Mammary epithelial cell (primary cell): ENCODE data around the gene DTX1.

Source experiments
- EZH2 ChIP-seq: IDR thresholded peaks from 2 replicates; pipeline ENCODE4 v1.6.1; 2012; ENCODE audit warnings: low read length, inconsistent platforms, borderline replicate concordance
- TF ChIP-seq, protein P1 (sequence below), 2 donors: IDR thresholded peaks in 1 of 2; conservative IDR thresholded peaks in 1 of 2; 2 replicates each; pipeline ENCODE4 v1.5.1; 2011 to 2012; ENCODE audit warnings: inconsistent platforms in 2 of 2, low read length in 2 of 2, mild to moderate bottlenecking in 2 of 2, control low read depth in 1 of 2, low read depth in 1 of 2; ENCODE audit not compliant: insufficient read depth in 1 of 2; ENCODE audit errors: extremely low read depth in 1 of 2

DNA sequence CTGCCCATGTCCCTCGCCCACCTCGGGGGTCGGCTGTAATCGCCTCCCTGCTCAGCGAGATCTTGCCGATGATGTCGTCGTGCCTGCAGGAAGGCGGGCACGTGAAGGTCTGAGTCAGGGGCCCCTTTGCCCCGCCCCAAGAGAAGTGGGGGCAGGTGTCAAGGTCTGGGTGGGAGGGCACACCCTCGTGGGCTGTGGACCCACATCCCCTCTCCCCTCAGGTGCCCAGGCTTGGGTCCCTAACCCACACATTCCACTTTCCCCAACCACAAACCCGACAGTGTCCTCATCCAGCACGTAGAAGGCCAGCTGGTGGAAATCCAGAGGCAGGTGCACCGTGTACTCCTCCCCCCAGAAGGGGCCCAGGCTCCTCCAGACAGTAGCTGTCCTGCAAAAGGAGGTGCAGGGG is 71.3 kb downstream of the DTX1 start:
- TF ChIP-seq, protein P1, sequence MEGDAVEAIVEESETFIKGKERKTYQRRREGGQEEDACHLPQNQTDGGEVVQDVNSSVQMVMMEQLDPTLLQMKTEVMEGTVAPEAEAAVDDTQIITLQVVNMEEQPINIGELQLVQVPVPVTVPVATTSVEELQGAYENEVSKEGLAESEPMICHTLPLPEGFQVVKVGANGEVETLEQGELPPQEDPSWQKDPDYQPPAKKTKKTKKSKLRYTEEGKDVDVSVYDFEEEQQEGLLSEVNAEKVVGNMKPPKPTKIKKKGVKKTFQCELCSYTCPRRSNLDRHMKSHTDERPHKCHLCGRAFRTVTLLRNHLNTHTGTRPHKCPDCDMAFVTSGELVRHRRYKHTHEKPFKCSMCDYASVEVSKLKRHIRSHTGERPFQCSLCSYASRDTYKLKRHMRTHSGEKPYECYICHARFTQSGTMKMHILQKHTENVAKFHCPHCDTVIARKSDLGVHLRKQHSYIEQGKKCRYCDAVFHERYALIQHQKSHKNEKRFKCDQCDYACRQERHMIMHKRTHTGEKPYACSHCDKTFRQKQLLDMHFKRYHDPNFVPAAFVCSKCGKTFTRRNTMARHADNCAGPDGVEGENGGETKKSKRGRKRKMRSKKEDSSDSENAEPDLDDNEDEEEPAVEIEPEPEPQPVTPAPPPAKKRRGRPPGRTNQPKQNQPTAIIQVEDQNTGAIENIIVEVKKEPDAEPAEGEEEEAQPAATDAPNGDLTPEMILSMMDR (conservative IDR thresholded peaks at IDR 0.05 in 1 of 2, IDR thresholded peaks at IDR 0.05 in 1 of 2; ENCODE audit: extremely low read depth in 1 of 2, insufficient read depth in 1 of 2, low read depth in 1 of 2, low read length in 2 of 2), result no peak
- no peak for TF ChIP-seq EZH2
